Measurements from ENCODE around the gene PPP1R36.
"Not testable (repeated sequence)": the region's sequence is repeated elsewhere in the genome, so short reads cannot be mapped to it uniquely, and the experiment has no call there.

The PPP1R36 gene

GRCh38 chr14:64617872-64618408, 68.2 kb downstream of the PPP1R36 start:
- not testable (repeated sequence) for DNase-seq

GRCh38 chr14:64620910-64621309, 71.1 kb downstream of the PPP1R36 start:
- DNase-seq = no peak

- no peak for DNase-seq
Measured at GRCh38 chr14:64623554-64624165, 73.9 kb downstream of the PPP1R36 start.

- DNase-seq = no peak
Measured at GRCh38 chr14:64625386-64626232, 75.8 kb downstream of the PPP1R36 start.

GRCh38 chr14:64628940-64629408, 79.2 kb downstream of the PPP1R36 start:
- DNase-seq = no peak

- DNase-seq = no peak
Measured at GRCh38 chr14:64630778-64631177, 81.0 kb downstream of the PPP1R36 start.

GRCh38 chr14:64631222-64631621, 81.5 kb downstream of the PPP1R36 start:
- not testable (repeated sequence) for DNase-seq

GRCh38 chr14:64632056-64632455, 82.3 kb downstream of the PPP1R36 start:
- DNase-seq = no peak

- DNase-seq = no peak
Measured at GRCh38 chr14:64634558-64634957, 84.8 kb downstream of the PPP1R36 start.

- DNase-seq = peak; percentile 71 to 75
Measured at GRCh38 chr14:64636208-64636979, 86.6 kb downstream of the PPP1R36 start.

GRCh38 chr14:64636980-64637429, 87.2 kb downstream of the PPP1R36 start:
- DNase-seq = no peak

- no peak for DNase-seq
Measured at GRCh38 chr14:64637735-64638473, 88.1 kb downstream of the PPP1R36 start.

- DNase-seq = no peak
Measured at GRCh38 chr14:64638625-64639024, 88.9 kb downstream of the PPP1R36 start.
